Kidney epithelial cell (primary cell): ENCODE data around the gene TRIP11. TPM values are rescaled to one million over a fixed set of nuclear protein-coding genes. Genes with fewer than 3 reads are reported as not detected.

Experiments used
- DNase-seq: peaks from one replicate; pipeline ENCODE4 v3.0.0-alpha.2; 2010; ENCODE audit warnings: low read depth
- H3K27me3 ChIP-seq: 2 replicates; pipeline ENCODE4 v1.6.0; 2011; ENCODE audit warnings: low read length; ENCODE audit not compliant: control insufficient read depth, insufficient read depth
- H3K36me3 ChIP-seq: 2 replicates; pipeline ENCODE4 v1.5.1; 2011; ENCODE audit warnings: low read length; ENCODE audit not compliant: control insufficient read depth, insufficient read depth
- H3K4me3 ChIP-seq: 2 replicates; pipeline ENCODE4 v1.5.1; 2011; ENCODE audit warnings: low read depth, mild to moderate bottlenecking, control low read depth, low read length
- CTCF ChIP-seq: IDR thresholded peaks from 2 replicates; pipeline ENCODE4 v1.5.1; 2011; ENCODE audit warnings: mild to moderate bottlenecking, moderate library complexity, low read length, control low read depth, inconsistent platforms; ENCODE audit not compliant: insufficient read depth, poor library complexity, severe bottlenecking
- total RNA-seq: library from RNA; depleted of rRNA; stranded (reverse); fragments of >200 nt; gene quantifications from 2 replicates; pipeline ENCODE4 v1.2.3, GENCODE V29; 2015

TRIP11 gene
- total RNA-seq, 1 donor from 2014 or later = 19.4 TPM

- no peak for DNase-seq
- Histone ChIP-seq H3K27me3 (no peaks in the 10 kb centered on the region), H3K4me3 (no peak overlapping the region), H3K36me3 (no peaks in the 10 kb centered on the region)
- no peak for TF ChIP-seq CTCF
These were observed 25.8 kb downstream of the TRIP11 start for GRCh38 chr14:92014040-92014439.

GRCh38 chr14:92012121-92012748 is 27.6 kb downstream of the TRIP11 start:
- no peak for TF ChIP-seq CTCF
- Histone ChIP-seq H3K36me3 (no peaks in the 10 kb centered on the region), H3K27me3 (no peaks in the 10 kb centered on the region), H3K4me3 (no peak overlapping the region)
- DNase-seq = no peak

- H3K4me3 ChIP-seq = no peak overlapping the region
- no peak for DNase-seq
- no peaks in the 10 kb centered on the region for H3K36me3 ChIP-seq
- TF ChIP-seq CTCF = no peak
- H3K27me3 ChIP-seq = no peaks in the 10 kb centered on the region
These were observed 29.2 kb downstream of the TRIP11 start for GRCh38 chr14:92010644-92011043.

GRCh38 chr14:92009604-92010003 is 30.3 kb downstream of the TRIP11 start:
- H3K4me3 ChIP-seq = no peak overlapping the region
- no peaks in the 10 kb centered on the region for H3K36me3 ChIP-seq
- TF ChIP-seq CTCF = no peak

GRCh38 chr14:92005019-92005418 is 34.8 kb downstream of the TRIP11 start:
- Histone ChIP-seq H3K27me3 (no peaks in the 10 kb centered on the region), H3K4me3 (no peak overlapping the region), H3K36me3 (no peaks in the 10 kb centered on the region)
- DNase-seq = no peak
- TF ChIP-seq CTCF = no peak

More at GRCh38 chr14:92009604-92010003, 30.3 kb downstream of the TRIP11 start:
- no peak for DNase-seq
- no peaks in the 10 kb centered on the region for H3K27me3 ChIP-seq

GRCh38 chr14:92004062-92004461 is 35.8 kb downstream of the TRIP11 start:
- Histone ChIP-seq H3K36me3 (no peaks in the 10 kb centered on the region), H3K27me3 (no peaks in the 10 kb centered on the region), H3K4me3 (no peak overlapping the region)
- DNase-seq = no peak
- TF ChIP-seq CTCF = no peak
